HG02763 (cell line): Measurements from ENCODE around the gene ATG7.

ENCODE experiments used
- ATAC-seq: cut with Tn5 transposase; IDR thresholded peaks from one replicate; pipeline ENCODE4 v1.9.1; 2021; ENCODE audit warnings: mild to moderate bottlenecking, moderate library complexity; ENCODE audit not compliant: unreplicated experiment

Gene ATG7

GRCh38 chr3:11271986-11272904, at the start of gene ATG7:
Gene ATG7, plus strand, starts transcription at chr3:11272397. Its CDS starts 26,299 bp downstream, at chr3:11298696.
- ATAC-seq: peak; percentile 97

DNA sequence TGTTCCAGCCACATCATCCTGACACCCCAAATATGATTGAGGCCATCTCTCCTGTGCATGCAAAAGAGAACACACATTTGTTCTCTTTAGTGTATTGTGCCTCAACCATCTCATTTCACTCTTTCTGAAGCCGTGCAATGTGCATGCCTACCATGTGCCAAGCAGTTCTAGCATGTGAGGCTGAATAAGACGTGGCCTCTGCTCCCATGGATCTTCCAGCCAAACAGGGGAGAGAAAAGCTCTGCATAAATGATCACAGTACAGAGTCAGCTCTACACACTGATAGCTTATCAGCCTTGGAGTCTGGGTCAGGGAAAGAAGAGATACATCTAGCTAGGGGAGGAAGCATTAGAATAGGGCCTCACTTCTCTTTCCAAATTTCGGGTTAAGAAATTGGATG, 48.2 kb upstream of the ATG7 start:
- ATAC-seq: no peak

GRCh38 chr3:11224870-11225229, 47.3 kb upstream of the ATG7 start:
- ATAC-seq: no peak

- no peak for ATAC-seq
These were observed 46.2 kb upstream of the ATG7 start for GRCh38 chr3:11226042-11226370.

- ATAC-seq: no peak
These were observed 44.2 kb upstream of the ATG7 start for GRCh38 chr3:11228041-11228440.

DNA sequence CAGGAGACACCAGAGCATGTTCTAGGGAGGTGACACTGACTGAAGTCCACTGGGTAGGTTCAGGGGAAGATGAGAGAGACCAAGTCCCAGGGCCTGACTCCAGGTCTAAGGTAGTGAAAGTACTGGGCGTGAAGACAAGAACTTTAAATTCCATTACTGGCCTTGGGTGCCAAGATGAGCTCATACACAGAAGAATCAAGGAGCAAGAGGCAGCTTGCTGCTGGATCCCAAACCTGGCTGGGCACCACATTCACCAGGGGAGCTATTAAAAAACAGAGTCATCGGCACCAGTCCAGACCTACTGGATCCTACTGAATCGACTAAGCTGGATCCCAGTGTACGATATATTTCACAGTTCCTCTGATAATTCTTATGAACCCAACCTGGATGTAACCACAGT, 42.1 kb upstream of the ATG7 start:
- no peak for ATAC-seq

DNA sequence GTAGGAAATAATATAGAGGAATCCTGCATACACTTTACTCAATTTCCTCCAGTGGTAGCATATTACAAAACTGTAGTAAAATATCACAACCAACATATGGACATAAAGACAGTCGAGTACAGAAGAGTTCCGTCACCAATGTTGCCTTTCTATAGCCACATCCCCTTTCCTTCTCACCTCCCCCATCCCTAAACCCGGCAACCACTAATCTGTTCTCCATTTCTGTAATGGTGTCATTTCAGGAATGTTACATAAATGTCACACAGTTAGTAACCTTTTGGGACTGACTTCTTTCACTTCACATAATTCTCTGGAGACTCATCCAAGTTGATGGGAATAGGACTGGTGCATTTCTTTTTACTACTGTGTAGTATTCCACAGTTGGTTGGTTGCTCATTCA, 41.4 kb upstream of the ATG7 start:
- ATAC-seq: no peak

- ATAC-seq: no peak
These were observed 36.8 kb upstream of the ATG7 start for GRCh38 chr3:11235385-11235784.

- ATAC-seq: no peak
These were observed 35.4 kb upstream of the ATG7 start for GRCh38 chr3:11236588-11237461.

DNA sequence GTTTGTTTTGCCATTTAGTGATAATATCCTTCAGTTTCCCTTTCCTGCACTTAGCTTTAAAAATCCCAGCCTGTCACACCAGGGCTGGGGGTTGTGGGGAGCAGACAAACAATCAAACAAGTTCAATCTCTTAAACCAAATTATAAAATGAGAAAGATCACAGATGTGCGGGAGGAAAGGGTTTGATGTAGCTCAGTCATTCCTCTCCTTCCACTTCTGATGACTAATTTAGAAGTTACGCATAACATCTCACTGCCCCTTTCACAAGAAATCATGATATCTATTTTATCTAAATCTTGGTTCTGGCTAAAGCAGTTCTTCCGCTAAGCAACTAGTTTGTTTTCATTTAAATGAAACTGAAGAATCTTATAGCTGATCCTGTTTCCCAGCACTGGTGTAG, 34.1 kb upstream of the ATG7 start:
- no peak for ATAC-seq

GRCh38 chr3:11238880-11239279, 33.3 kb upstream of the ATG7 start:
- no peak for ATAC-seq

- no peak for ATAC-seq
These were observed 32.4 kb upstream of the ATG7 start for GRCh38 chr3:11239796-11240195.

DNA sequence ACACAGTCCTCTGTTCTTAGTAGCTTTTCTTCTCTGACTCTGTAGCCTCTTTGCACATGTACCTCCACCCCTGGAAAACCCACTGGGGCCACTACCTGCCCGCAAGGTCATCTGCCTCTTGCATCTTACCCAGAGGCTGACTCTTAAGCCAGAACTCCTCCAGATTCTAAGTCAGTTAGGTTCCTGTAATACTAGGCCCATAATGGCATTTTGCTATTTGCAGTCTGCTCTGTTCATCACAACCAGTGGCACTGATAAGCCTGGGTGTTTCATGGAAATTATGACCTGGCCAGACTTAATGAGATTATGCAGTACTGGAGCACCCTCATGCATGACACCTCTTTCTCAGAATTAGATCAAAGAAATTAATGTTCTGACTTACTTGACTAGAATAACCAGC, 31.7 kb upstream of the ATG7 start:
- ATAC-seq: no peak

DNA sequence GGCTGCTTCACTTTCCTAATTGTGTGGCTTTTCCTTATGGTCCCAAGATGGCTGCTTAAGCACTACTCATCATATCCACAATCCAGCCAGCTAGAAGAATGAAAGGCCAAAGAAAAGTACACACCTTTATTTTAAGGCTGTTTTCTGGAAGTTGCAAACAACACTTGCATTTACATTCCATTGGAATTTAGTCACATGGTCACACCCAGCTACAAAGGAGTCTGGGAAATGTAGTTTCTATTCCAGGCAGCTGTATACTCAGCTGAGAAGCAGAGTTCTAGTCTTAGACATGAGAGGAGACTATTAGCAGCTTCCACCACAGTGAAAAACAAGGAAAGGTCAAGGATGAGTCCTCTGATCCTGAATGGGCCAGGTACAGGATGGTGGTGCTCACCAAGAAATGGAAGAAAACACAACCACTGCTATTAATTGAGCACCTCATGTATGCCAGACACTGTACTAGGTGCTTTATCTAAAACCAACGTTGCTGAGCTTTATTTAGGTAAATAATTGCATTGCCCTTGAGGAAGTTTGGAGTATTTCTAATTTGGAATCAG, 28.0 kb upstream of the ATG7 start:
- ATAC-seq: no peak

- ATAC-seq: no peak
These were observed 26.9 kb upstream of the ATG7 start for GRCh38 chr3:11245276-11245675.

DNA sequence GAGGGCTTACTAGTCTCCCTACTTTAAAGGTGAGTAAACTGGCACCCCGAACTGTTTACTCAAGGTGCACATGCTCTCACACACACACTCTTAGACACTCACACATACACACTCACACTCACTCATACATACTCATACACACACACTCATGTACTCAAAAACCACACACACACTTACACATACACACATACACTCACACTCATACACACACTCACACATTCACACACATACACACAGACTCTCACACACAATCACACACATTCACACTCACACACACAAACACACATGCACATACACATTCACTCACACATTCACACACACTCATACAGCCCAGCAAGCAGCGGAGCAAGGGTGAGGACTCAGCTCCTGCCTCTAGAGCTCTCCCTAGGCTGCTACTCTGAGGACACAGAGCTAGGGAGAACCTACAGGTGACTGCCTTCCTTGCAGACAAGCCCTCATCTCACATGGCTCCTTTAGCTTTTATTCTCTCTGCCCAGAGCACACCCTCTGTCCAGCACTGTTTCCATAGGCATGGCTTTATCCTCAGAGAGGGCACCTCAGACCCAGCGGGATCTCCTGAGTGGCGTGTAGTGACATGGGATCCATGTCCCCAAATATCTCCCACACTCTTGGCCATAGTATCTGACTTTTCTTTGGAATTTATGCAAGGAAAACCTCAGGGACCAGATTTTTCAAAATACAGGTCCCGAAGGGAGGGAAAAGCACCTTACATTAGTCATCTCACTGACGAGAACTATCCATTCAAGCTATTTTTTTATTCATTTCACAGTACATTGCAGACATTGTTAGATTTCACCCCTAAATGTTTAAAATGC, 26.2 kb upstream of the ATG7 start:
- no peak for ATAC-seq

DNA sequence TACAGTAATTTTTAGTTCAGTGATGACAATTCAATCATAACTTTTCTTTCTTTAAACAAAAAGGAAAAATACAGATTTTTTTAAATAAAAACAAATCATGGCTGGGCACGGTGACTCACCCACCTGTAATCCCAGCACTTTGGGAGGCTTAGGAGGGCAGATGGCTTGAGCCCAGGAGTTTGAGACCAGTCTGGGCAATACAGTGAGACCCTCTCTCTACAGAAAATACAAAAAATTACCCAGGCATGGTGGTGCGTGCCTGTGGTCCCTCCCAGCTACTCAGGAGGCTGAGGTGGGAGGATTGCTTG, 25.6 kb upstream of the ATG7 start:
- no peak for ATAC-seq

DNA sequence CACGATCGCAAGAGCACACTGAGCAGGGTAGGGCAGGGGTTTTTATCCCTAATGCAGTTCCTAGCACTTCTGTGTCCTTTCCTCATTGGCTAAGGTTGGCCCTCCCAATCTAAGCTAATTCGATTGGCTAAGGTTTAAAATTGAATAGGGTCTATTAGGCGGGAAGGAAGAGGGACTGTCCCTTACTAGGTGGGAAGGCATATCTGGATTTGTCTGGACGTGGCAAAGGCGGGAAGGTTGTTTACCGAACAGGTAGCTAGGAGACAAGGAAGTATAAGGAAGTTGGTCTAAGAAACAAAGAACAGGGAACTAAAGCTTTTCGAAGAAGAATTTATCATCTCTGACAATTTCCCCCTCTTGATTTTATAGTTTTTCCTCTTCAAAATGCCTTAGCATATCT, 24.8 kb upstream of the ATG7 start:
- no peak for ATAC-seq

DNA sequence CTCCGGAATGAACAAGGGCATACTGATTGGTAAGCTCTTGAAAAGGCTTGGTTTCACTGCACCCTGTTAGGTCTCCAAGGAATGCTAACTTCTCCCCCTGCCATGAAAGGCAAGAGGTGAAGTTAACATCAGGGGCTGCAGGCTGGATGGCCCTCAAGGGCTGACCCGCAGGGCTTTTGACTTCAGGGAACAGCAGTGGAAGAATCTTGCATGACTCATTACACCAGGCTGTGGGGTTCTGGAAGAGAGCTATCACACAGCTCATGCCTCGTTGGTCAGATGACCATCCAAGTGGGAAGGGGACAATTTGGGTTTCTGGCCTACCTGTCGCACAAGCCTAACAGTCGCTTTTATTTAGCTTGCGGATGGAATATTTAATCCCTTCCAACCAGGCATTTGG, 23.6 kb upstream of the ATG7 start:
- no peak for ATAC-seq

DNA sequence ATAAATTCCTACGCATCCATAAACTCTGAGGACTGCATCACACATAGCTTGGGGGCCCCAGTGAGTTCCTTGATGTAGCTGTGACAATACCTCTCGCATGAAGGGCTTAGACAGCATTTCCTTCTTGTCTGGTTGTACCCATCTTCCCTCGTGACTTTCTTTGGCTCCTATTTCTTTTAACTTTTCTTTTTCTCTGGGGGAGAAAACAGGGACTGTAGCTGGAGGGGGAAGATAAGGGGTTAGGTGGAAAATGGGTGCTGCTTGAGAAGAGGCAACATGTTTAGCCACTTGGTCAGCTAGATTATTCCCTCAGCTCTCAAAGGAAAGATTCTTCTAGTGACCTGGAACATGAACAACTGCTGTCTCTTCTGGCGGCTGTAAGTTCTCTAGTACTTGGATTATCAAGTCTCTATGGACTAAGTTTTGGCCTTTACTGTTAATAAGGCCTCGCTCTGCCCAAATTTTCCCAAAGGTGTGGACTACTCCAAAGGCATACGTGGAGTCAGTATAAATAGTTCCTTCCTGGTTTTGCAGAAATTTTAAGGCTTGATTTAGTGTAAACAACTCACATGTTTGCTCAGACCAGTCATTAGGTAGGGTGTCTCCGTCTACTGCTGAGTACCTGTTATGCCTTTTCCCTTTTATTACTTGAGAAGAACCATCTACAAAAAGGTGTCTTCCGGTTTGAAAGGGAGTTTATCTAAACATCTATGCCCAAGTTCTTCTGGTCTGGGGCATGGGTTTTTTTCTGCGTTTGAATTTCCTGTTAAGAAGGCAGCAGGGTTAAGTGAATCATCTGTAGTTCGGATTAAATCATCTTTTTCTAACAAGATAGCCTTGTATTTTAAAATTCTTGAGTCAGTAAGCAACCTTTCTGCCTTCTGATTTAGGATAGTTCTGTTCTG, 21.0 kb upstream of the ATG7 start:
- ATAC-seq: no peak
